Amniotic stem cell (primary cell): ENCODE results near the gene RAB3IL1.
"Not testable (repeated sequence)": the region's sequence is repeated elsewhere in the genome, so short reads cannot be mapped to it uniquely, and the experiment has no call there.

Source experiments
- DNase-seq: peaks from one replicate; lab custom pipeline; 2025; lab: John Stamatoyannopoulos, UW

The RAB3IL1 gene

GRCh38 chr11:61885784-61886580, 31.4 kb downstream of the RAB3IL1 start:
- DNase-seq, result no peak

- no peak for DNase-seq
Measured at GRCh38 chr11:61885166-61885778, 32.1 kb downstream of the RAB3IL1 start.

GRCh38 chr11:61883947-61884346, 33.4 kb downstream of the RAB3IL1 start:
- DNase-seq, result no peak

GRCh38 chr11:61883327-61883726, 34.0 kb downstream of the RAB3IL1 start:
- DNase-seq, result no peak

GRCh38 chr11:61882879-61883278, 34.5 kb downstream of the RAB3IL1 start:
- DNase-seq, result no peak

- DNase-seq, result not testable (repeated sequence)
Measured at GRCh38 chr11:61882267-61882666, 35.1 kb downstream of the RAB3IL1 start.

GRCh38 chr11:61881397-61881796, 36.0 kb downstream of the RAB3IL1 start:
- DNase-seq, result no peak

GRCh38 chr11:61880454-61880853, 36.9 kb downstream of the RAB3IL1 start:
- no peak for DNase-seq

- DNase-seq, result no peak
Measured at GRCh38 chr11:61880031-61880430, 37.3 kb downstream of the RAB3IL1 start.

GRCh38 chr11:61879152-61879551, 38.2 kb downstream of the RAB3IL1 start:
- no peak for DNase-seq

GRCh38 chr11:61875698-61876097, 41.7 kb downstream of the RAB3IL1 start:
- DNase-seq, result no peak

- DNase-seq, result no peak
Measured at GRCh38 chr11:61874853-61875252, 42.5 kb downstream of the RAB3IL1 start.

- DNase-seq, result no peak
Measured at GRCh38 chr11:61874377-61874809, 43.0 kb downstream of the RAB3IL1 start.

GRCh38 chr11:61873588-61874376, 43.6 kb downstream of the RAB3IL1 start:
- DNase-seq, result no peak

- DNase-seq, result no peak
Measured at GRCh38 chr11:61872935-61873565, 44.3 kb downstream of the RAB3IL1 start.

GRCh38 chr11:61871158-61871597, 46.2 kb downstream of the RAB3IL1 start:
- DNase-seq, result peak; percentile 64

GRCh38 chr11:61870541-61871031, 46.8 kb downstream of the RAB3IL1 start:
- no peak for DNase-seq

- no peak for DNase-seq
Measured at GRCh38 chr11:61869708-61870451, 47.5 kb downstream of the RAB3IL1 start.

GRCh38 chr11:61869429-61869707, 48.0 kb downstream of the RAB3IL1 start:
- no peak for DNase-seq

- DNase-seq, result no peak
Measured at GRCh38 chr11:61868571-61869428, 48.6 kb downstream of the RAB3IL1 start.

- DNase-seq, result no peak
Measured at GRCh38 chr11:61866958-61867343, 50.4 kb downstream of the RAB3IL1 start.
